Skeletal muscle satellite cell (primary cell): ENCODE data around the gene AUTS2.
A peak's percentile ranks its signal among the peaks of the same experiment; 100 is the strongest.

ENCODE experiments used
- H3K27me3 ChIP-seq: 2 replicates; pipeline ENCODE4 v1.7.0; 2013; ENCODE audit warnings: low read length; ENCODE audit not compliant: control insufficient read depth, insufficient read depth
- H3K36me3 ChIP-seq: 2 replicates; pipeline ENCODE4 v1.7.0; 2013; ENCODE audit warnings: mild to moderate bottlenecking, control low read depth, low read length; ENCODE audit not compliant: insufficient read depth
- H3K4me1 ChIP-seq: 2 replicates; pipeline ENCODE4 v1.7.0; 2013; ENCODE audit warnings: low read length; ENCODE audit not compliant: control insufficient read depth, insufficient read depth
- H3K4me2 ChIP-seq: 2 replicates; pipeline ENCODE4 v1.7.0; 2013; ENCODE audit warnings: mild to moderate bottlenecking, low read length
- H3K4me3 ChIP-seq: 2 replicates; pipeline ENCODE4 v1.7.0; 2013; ENCODE audit warnings: low read length
- H3K9ac ChIP-seq: 2 replicates; pipeline ENCODE4 v1.7.0; 2013; ENCODE audit warnings: mild to moderate bottlenecking, low read depth, low read length, moderate library complexity
- H3K9me3 ChIP-seq: replicated peaks from 2 replicates; pipeline ENCODE4 v1.7.0; 2013; ENCODE audit warnings: mild to moderate bottlenecking, control low read depth, low read length

AUTS2 gene

DNA sequence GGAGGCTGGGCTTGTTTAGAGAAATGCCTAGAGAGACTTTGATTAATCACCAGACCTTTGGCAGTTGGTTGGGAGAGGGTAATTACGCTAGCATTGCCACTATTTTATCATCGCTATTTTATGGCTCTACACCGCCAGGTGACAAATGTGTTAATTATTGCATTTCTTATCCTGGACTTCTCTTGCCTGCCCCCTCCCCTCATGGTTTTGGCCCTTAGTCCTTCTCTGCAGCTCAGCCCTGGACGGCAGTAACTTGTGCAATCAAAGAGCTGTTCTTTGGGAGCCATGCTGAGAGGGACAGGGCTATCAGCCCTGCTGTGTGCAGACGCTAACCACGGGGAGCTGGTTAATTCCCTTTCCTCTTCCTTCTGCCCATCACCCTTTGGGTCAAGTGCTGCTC is 585.0 kb downstream of the AUTS2 start:
- no peak overlapping the region for H3K4me3 ChIP-seq

DNA sequence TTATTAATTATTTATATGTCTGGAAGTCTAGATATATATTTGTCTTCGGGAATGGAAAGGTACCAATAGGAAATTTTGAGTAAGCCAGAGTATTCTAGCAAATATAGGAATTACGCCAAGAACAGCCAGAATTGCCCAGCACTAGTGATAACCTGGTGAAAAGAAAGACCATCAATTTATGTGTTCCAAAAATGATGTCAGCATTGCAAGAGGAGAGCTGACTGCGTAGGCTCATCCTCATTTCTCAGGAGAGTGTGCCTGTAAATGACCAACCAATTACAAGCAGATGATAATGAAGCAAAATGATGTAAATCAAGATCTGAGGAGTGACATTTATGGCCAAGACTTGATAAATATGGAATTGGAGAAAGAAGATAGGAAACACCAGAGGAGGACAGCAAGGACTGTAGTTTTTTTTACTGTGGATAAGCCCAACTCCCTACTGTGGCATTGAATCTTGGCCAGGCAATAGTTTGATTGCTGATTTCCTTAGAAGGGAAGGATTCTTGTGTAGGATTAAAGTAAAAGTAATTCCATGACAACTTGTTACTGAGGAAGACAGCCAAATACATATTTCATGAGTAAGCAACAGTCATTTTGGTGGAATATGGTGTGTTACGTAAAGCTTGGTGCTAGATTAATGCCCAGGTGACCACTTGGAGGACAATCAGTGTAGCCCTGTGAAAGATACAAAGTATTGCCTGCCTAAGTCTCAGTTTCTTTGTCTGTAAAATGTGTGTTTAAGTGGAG is 590.8 kb downstream of the AUTS2 start:
- H3K27me3 ChIP-seq: no peaks in the 10 kb centered on the region

More for the DNA sequence above, 585.0 kb downstream of the AUTS2 start:
- no peaks in the 10 kb centered on the region for H3K9me3 ChIP-seq
- no peak overlapping the region for H3K4me2 ChIP-seq
- no peak overlapping the region for H3K9ac ChIP-seq
- no peaks in the 10 kb centered on the region for H3K27me3 ChIP-seq
- H3K4me1 ChIP-seq: peaks cover 16% of the 10 kb centered on the region
- H3K36me3 ChIP-seq: no peaks in the 10 kb centered on the region

DNA sequence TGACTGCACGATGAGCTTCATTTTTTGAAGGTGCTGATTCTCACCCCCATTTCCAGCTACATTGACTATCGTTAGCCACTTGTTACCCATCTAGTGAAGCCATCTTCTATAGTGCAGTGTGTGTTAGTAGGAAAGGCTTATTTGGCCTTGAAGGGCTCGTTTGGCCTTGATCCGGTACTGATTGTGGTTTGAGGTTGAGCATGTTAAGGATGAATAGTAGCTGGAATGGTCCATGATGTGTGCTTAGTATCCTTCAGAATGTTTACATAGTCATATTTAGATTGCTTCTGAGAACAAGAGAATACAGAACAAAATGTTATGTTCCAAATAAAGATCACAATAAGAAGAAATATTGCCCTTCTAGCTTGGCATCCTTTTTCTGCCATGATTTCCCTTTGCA is 591.5 kb downstream of the AUTS2 start:
- Histone ChIP-seq H3K4me3 (no peak overlapping the region), H3K4me1 (peaks cover 19% of the 10 kb centered on the region), H3K4me2 (peak overlapping the region; percentile 17), H3K27me3 (no peaks in the 10 kb centered on the region), H3K36me3 (no peaks in the 10 kb centered on the region), H3K9ac (no peak overlapping the region), H3K9me3 (no peaks in the 10 kb centered on the region)

More for the DNA sequence above, 590.8 kb downstream of the AUTS2 start:
- Histone ChIP-seq H3K9me3 (no peaks in the 10 kb centered on the region), H3K36me3 (no peaks in the 10 kb centered on the region), H3K4me3 (no peak overlapping the region), H3K9ac (no peak overlapping the region), H3K4me2 (peak overlapping the region; percentile 17), H3K4me1 (peaks cover 19% of the 10 kb centered on the region)

GRCh38 chr7:70190281-70190680 is 592.0 kb downstream of the AUTS2 start:
- Histone ChIP-seq H3K9ac (no peak overlapping the region), H3K4me3 (no peak overlapping the region), H3K4me1 (peaks cover 19% of the 10 kb centered on the region), H3K9me3 (no peaks in the 10 kb centered on the region), H3K4me2 (peak overlapping the region; percentile 17), H3K36me3 (no peaks in the 10 kb centered on the region), H3K27me3 (no peaks in the 10 kb centered on the region)

- no peak overlapping the region for H3K4me2 ChIP-seq
- H3K9ac ChIP-seq: no peak overlapping the region
- no peaks in the 10 kb centered on the region for H3K36me3 ChIP-seq
- no peaks in the 10 kb centered on the region for H3K9me3 ChIP-seq
- peaks cover 19% of the 10 kb centered on the region for H3K4me1 ChIP-seq
- H3K27me3 ChIP-seq: no peaks in the 10 kb centered on the region
- no peak overlapping the region for H3K4me3 ChIP-seq
These were observed 595.2 kb downstream of the AUTS2 start for GRCh38 chr7:70193514-70193913.

- H3K4me2 ChIP-seq: no peak overlapping the region
- no peak overlapping the region for H3K4me3 ChIP-seq
- no peaks in the 10 kb centered on the region for H3K9me3 ChIP-seq
- no peaks in the 10 kb centered on the region for H3K36me3 ChIP-seq
- H3K27me3 ChIP-seq: no peaks in the 10 kb centered on the region
- H3K4me1 ChIP-seq: peaks cover 6% of the 10 kb centered on the region
- H3K9ac ChIP-seq: no peak overlapping the region
These were observed 610.2 kb downstream of the AUTS2 start for GRCh38 chr7:70208236-70209063.

DNA sequence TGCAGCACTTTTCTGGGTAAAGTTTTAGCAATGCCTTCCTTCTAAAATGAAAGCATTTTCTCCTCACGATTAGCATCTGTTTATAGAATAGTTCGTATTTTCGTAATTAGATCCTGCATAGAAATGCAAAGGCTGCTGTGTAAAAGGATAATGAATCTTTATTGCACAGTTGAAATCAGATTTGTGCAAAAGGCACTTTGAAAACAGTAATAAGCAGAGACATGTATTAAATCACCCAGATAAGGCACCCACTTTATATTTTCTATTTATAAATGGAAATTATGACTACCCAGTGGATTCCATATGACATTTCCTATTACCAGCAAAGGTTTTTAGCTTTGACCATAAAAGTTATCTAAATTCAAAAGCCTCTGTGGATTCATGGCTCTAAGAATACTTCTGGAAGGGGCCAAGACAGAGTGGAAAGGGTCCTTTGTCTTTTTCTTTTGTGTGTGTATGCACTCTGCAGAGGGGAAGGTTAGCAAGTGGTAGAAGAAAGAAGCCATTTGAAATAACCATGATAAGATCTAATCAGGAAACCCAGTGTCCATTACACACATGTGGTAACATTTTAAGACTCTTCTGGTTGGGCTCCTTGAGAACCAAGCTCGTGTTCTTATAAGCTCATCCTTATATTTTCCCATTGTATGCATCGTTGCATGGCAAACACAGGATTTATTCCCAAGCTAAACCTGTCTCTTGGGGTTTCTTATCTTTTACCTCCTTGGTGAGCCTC is 612.1 kb downstream of the AUTS2 start:
- no peak overlapping the region for H3K9ac ChIP-seq
- peaks cover 11% of the 10 kb centered on the region for H3K4me1 ChIP-seq
- H3K27me3 ChIP-seq: no peaks in the 10 kb centered on the region
- no peak overlapping the region for H3K4me3 ChIP-seq
- no peaks in the 10 kb centered on the region for H3K9me3 ChIP-seq
- no peak overlapping the region for H3K4me2 ChIP-seq
- no peaks in the 10 kb centered on the region for H3K36me3 ChIP-seq

DNA sequence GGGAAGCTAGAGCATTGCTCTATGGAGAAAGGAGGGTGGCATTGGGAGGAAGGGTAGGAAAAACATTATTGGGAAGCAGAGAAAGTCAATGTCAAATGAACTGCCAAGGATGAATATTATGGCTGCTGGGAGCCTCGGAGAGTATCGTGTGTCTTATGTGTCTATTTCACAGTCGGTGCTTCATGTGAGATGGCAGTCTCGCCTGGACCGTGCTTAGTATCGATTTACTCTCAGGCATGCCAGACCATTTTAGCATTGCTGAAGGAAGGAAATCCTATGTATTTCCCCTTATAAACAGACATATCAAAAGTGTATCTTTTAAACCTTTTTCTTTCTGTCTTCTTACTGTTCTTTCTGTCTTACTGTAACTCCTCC is 612.6 kb downstream of the AUTS2 start:
- no peaks in the 10 kb centered on the region for H3K9me3 ChIP-seq
- H3K27me3 ChIP-seq: no peaks in the 10 kb centered on the region
- no peak overlapping the region for H3K9ac ChIP-seq
- no peak overlapping the region for H3K4me2 ChIP-seq
- no peak overlapping the region for H3K4me3 ChIP-seq
- no peaks in the 10 kb centered on the region for H3K36me3 ChIP-seq
- peaks cover 15% of the 10 kb centered on the region for H3K4me1 ChIP-seq

GRCh38 chr7:70212281-70212680 is 614.0 kb downstream of the AUTS2 start:
- Histone ChIP-seq H3K9me3 (no peaks in the 10 kb centered on the region), H3K9ac (no peak overlapping the region)

DNA sequence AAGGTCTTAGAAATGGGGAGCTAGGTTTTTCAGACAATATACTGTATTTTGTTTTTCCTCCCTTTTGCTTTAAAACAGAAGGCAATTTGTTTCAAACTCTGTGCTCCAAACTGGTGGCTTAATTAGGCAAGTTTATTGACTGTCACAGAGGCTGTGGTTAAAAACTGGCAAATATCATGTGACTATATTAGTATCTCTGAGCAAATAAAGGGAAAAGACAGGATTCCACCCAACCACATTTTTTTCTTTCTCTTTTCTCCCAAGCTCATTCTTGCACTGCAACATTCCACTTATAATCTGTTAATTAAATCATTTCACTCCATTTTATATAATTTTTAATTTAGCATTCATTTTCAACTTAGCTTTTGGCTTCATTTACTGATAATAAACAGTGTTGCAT is 615.8 kb downstream of the AUTS2 start:
- H3K9ac ChIP-seq: no peak overlapping the region
- H3K4me2 ChIP-seq: no peak overlapping the region
- no peaks in the 10 kb centered on the region for H3K9me3 ChIP-seq
- H3K4me1 ChIP-seq: peaks cover 16% of the 10 kb centered on the region
- H3K27me3 ChIP-seq: no peaks in the 10 kb centered on the region
- no peak overlapping the region for H3K4me3 ChIP-seq
- no peaks in the 10 kb centered on the region for H3K36me3 ChIP-seq

More at GRCh38 chr7:70212281-70212680, 614.0 kb downstream of the AUTS2 start:
- Histone ChIP-seq H3K36me3 (no peaks in the 10 kb centered on the region), H3K4me2 (no peak overlapping the region), H3K27me3 (no peaks in the 10 kb centered on the region), H3K4me3 (no peak overlapping the region), H3K4me1 (peaks cover 22% of the 10 kb centered on the region)

GRCh38 chr7:70215491-70215890 is 617.2 kb downstream of the AUTS2 start:
- H3K27me3 ChIP-seq: no peaks in the 10 kb centered on the region
- no peaks in the 10 kb centered on the region for H3K36me3 ChIP-seq
- H3K9ac ChIP-seq: no peak overlapping the region
- no peak overlapping the region for H3K4me2 ChIP-seq
- no peaks in the 10 kb centered on the region for H3K9me3 ChIP-seq
- H3K4me1 ChIP-seq: peaks cover 16% of the 10 kb centered on the region
- no peak overlapping the region for H3K4me3 ChIP-seq
